ENCODE results near the gene HBS1L. TPM values are rescaled to one million over a fixed set of nuclear protein-coding genes. Genes with fewer than 3 reads are reported as not detected.
A peak's percentile ranks its signal among the peaks of the same experiment; 100 is the strongest.

Gene HBS1L
- total and polyA plus RNA-seq, 9 of the 15 experiments (the other 6 are each of a cell fraction or from before 2014, with no cell fraction given), result 101 to 199 (median 145) TPM

DNA sequence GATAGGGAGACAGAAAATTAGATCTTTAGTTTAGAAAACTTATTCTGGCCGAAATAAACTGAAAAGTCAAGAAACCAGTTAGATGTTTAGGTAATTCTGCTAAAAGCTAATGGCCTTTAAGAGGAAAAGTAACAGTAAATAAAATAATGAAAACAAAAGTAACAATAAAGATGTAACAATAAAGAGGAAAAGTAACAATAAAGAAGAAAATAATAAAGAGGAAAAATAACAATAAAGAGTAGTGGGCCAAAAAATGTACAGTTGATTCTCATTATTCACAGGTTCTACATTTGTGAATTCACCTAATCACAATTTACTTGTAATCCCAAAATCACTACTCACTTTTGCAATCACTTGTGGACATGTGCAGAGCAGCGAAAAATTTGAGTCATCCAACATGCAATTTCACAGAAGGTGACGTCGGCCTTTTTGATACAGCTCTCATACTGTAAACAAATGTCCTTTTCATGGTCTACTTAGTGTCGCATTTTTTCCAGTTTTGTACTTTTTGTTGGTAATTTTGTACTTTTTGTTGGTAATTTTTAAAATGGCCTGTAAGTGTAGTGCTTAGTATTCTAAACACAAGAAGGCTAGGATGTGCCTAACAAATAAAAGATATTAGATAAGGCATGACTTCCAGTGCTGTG lies 24.0 kb downstream of the HBS1L start (continued):
- TF ChIP-seq CBFA2T3 (IDR thresholded peaks at IDR 0.05) (no peak), ZEB2 (IDR thresholded peaks at IDR 0.05) (no peak)

DNA sequence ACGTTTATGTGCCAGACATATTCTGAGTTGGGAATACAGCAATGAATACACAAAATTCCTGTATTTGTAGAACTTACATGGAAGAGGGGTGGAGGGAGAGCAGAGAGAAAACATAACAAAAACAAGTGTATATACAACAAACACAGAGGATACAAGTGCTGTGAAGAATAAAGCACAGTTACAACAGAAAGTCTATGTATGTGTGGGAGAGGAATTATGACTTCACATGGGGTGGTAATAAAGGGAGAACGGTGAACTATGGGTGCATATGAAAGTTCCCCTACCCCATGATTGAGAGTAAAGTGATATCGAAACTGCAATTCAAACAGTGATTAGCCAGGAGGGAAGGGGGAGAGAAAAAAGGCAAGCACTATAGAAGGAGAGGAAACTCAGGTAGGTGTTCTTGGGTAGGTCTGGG lies 24.6 kb downstream of the HBS1L start:
- Histone ChIP-seq H3K79me2 (ENCODE audit: control insufficient read depth, insufficient read depth, low read length) (peaks cover 89% of the 10 kb centered on the region), H3K9me1 (ENCODE audit: control insufficient read depth, insufficient read depth, low read length) (no peaks in the 10 kb centered on the region), H3K9ac (ENCODE audit: insufficient read depth in 1 of 2, low read depth in 2 of 2, low read length in 2 of 2) (no peak overlapping the region), H3K4me3 (no peak overlapping the region), H3K36me3 (ENCODE audit: control insufficient read depth, insufficient read depth, low read length) (peaks cover 65% of the 10 kb centered on the region), H3K4me2 (ENCODE audit: insufficient read depth, low read length) (no peak overlapping the region), H3K27ac (ENCODE audit: extremely low read depth, low read depth, low read length) (peak overlapping the region; percentile 16; the same call in 1 of the 3 replicates), H2AFZ (ENCODE audit: low read depth, low read length) (no peak overlapping the region), H3K27me3 (ENCODE audit: control insufficient read depth in 2 of 2, insufficient read depth in 2 of 2, low read length in 2 of 2) (no peaks in the 10 kb centered on the region), H4K20me1 (replicated peaks; ENCODE audit: control insufficient read depth, insufficient read depth, low read length) (no peaks in the 10 kb centered on the region), H3K4me1 (replicated peaks in 1 of 2; ENCODE audit: control insufficient read depth in 2 of 2, insufficient read depth in 2 of 2, low read length in 2 of 2) (no peaks in the 10 kb centered on the region), H3K9me3 (replicated peaks; ENCODE audit: control insufficient read depth, insufficient read depth, low read depth, low read length) (no peaks in the 10 kb centered on the region)
- FAIRE-seq, result no peak
- 69% methylated on average over 3 of the region's 3 CpGs for WGBS (ENCODE audit: insufficient coverage, low coverage, missing lambda C conversion rate)
- ATAC-seq, result peak; percentile 38
- ChIA-PET POLR2A (no interaction called here), CTCF (ENCODE audit: low intra/inter-chr PET ratio) (no interaction called here)
- TF ChIP-seq ZNF778 (CRISPR knock-in tag; IDR thresholded peaks at IDR 0.05) (no peak), HMGN3 (IDR thresholded peaks at IDR 0.05; ENCODE audit: borderline replicate concordance, extremely low read depth, insufficient read length, low read depth, low read length) (no peak), POLR2A (conservative IDR thresholded peaks at IDR 0.05) (0 out of 2 replicates have a peak, but pooled peaks have one; percentile 17), CCAR2 (IDR thresholded peaks at IDR 0.05; ENCODE audit: low read depth, low read length) (no peak)
- TF ChIP-seq, protein P1, sequence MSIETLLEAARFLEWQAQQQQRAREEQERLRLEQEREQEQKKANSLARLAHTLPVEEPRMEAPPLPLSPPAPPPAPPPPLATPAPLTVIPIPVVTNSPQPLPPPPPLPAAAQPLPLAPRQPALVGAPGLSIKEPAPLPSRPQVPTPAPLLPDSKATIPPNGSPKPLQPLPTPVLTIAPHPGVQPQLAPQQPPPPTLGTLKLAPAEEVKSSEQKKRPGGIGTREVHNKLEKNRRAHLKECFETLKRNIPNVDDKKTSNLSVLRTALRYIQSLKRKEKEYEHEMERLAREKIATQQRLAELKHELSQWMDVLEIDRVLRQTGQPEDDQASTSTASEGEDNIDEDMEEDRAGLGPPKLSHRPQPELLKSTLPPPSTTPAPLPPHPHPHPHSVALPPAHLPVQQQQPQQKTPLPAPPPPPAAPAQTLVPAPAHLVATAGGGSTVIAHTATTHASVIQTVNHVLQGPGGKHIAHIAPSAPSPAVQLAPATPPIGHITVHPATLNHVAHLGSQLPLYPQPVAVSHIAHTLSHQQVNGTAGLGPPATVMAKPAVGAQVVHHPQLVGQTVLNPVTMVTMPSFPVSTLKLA (conservative IDR thresholded peaks at IDR 0.05), result no peak
- TF ChIP-seq, protein P2, sequence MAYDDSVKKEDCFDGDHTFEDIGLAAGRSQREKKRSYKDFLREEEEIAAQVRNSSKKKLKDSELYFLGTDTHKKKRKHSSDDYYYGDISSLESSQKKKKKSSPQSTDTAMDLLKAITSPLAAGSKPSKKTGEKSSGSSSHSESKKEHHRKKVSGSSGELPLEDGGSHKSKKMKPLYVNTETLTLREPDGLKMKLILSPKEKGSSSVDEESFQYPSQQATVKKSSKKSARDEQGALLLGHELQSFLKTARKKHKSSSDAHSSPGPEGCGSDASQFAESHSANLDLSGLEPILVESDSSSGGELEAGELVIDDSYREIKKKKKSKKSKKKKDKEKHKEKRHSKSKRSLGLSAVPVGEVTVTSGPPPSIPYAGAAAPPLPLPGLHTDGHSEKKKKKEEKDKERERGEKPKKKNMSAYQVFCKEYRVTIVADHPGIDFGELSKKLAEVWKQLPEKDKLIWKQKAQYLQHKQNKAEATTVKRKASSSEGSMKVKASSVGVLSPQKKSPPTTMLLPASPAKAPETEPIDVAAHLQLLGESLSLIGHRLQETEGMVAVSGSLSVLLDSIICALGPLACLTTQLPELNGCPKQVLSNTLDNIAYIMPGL (CRISPR knock-in tag; IDR thresholded peaks at IDR 0.05), result no peak
- TF ChIP-seq, protein P3, sequence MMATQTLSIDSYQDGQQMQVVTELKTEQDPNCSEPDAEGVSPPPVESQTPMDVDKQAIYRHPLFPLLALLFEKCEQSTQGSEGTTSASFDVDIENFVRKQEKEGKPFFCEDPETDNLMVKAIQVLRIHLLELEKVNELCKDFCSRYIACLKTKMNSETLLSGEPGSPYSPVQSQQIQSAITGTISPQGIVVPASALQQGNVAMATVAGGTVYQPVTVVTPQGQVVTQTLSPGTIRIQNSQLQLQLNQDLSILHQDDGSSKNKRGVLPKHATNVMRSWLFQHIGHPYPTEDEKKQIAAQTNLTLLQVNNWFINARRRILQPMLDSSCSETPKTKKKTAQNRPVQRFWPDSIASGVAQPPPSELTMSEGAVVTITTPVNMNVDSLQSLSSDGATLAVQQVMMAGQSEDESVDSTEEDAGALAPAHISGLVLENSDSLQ (IDR thresholded peaks at IDR 0.05), result no peak
- intact Hi-C loops (cut with micrococcal nuclease), result no loop called here
- DNase-seq (ENCODE audit: extremely low read depth in 1 of 4, low spot score in 3 of 4), result no peak
- BruUV-seq (replicated peaks), result no TSS peak
- in situ Hi-C loops (cut with MboI), result no loop called here
